Smooth muscle cell of the brain vasculature (primary cell): ENCODE results near the gene GAD2.

Experiments
- DNase-seq: peaks from one replicate; pipeline ENCODE4 v3.0.0-alpha.2; 2012; ENCODE audit warnings: low read depth, low spot score

Gene GAD2

GRCh38 chr10:26216585-26217395 lies at the start of gene GAD2:
Gene GAD2, plus strand, starts transcription at chr10:26216774. Its CDS starts 36 bp downstream, at chr10:26216810.
- DNase-seq: no peak

- DNase-seq: no peak
These were observed 47.1 kb upstream of the GAD2 start for GRCh38 chr10:26169466-26169865.

- no peak for DNase-seq
These were observed 44.4 kb upstream of the GAD2 start for GRCh38 chr10:26172131-26172530.

GRCh38 chr10:26173837-26174236 lies 42.7 kb upstream of the GAD2 start:
- DNase-seq: no peak

- no peak for DNase-seq
These were observed 39.2 kb upstream of the GAD2 start for GRCh38 chr10:26177341-26177740.

- DNase-seq: no peak
These were observed 22.3 kb upstream of the GAD2 start for GRCh38 chr10:26194275-26194674.

- no peak for DNase-seq
These were observed 19.3 kb upstream of the GAD2 start for GRCh38 chr10:26197248-26197647.

- no peak for DNase-seq
These were observed 18.5 kb upstream of the GAD2 start for GRCh38 chr10:26198119-26198518.

GRCh38 chr10:26199841-26200240 lies 16.7 kb upstream of the GAD2 start:
- DNase-seq: no peak

- no peak for DNase-seq
These were observed 11.4 kb upstream of the GAD2 start for GRCh38 chr10:26205223-26205622.

- DNase-seq: no peak
These were observed 4.7 kb upstream of the GAD2 start for GRCh38 chr10:26211781-26212444.

GRCh38 chr10:26212511-26212910 lies 4.1 kb upstream of the GAD2 start:
- DNase-seq: no peak

- DNase-seq: no peak
These were observed 3.3 kb upstream of the GAD2 start for GRCh38 chr10:26213157-26213800.

GRCh38 chr10:26214004-26214403 lies 2.6 kb upstream of the GAD2 start:
- no peak for DNase-seq

- DNase-seq: no peak
These were observed 1.8 kb upstream of the GAD2 start for GRCh38 chr10:26214551-26215395.

GRCh38 chr10:26215396-26215934 lies 1.1 kb upstream of the GAD2 start:
- DNase-seq: no peak

- no peak for DNase-seq
These were observed 514 bp upstream of the GAD2 start for GRCh38 chr10:26215935-26216584.

- no peak for DNase-seq
These were observed 967 bp downstream of the GAD2 start for GRCh38 chr10:26217396-26218086.

GRCh38 chr10:26219676-26220075 lies 3.1 kb downstream of the GAD2 start:
- DNase-seq: no peak

- DNase-seq: no peak
These were observed 4.3 kb downstream of the GAD2 start for GRCh38 chr10:26220901-26221300.
